Endodermal cell (in vitro differentiated cells): Measurements from ENCODE around the gene NCK1. TPM values are rescaled to one million over a fixed set of nuclear protein-coding genes. Genes with fewer than 3 reads are reported as not detected.
A peak's percentile ranks its signal among the peaks of the same experiment; 100 is the strongest.

Source experiments
- DNase-seq: peaks from one replicate; pipeline ENCODE4 v3.0.0-alpha.2; 2017
- H3K27ac ChIP-seq: 2 replicates; pipeline ENCODE4 v1.5.1; 2013; ENCODE audit warnings: mild to moderate bottlenecking, low read depth, low read length, moderate library complexity
- H3K27me3 ChIP-seq: 2 replicates; pipeline ENCODE4 v1.6.1; 2013; ENCODE audit warnings: mild to moderate bottlenecking, low read length, moderate library complexity; ENCODE audit not compliant: insufficient read depth, control insufficient read depth, poor library complexity, severe bottlenecking
- H3K36me3 ChIP-seq: 2 replicates; pipeline ENCODE4 v1.7.0; 2013; ENCODE audit warnings: mild to moderate bottlenecking, low read length, moderate library complexity; ENCODE audit not compliant: control insufficient read depth, insufficient read depth
- H3K4me1 ChIP-seq: one replicate; pipeline ENCODE4 v1.7.0; 2013; ENCODE audit warnings: low read length; ENCODE audit not compliant: control insufficient read depth, insufficient read depth
- H3K4me3 ChIP-seq: 2 replicates; pipeline ENCODE4 v1.5.1; 2013; ENCODE audit warnings: mild to moderate bottlenecking, low read length, moderate library complexity
- H3K9ac ChIP-seq: 2 replicates; pipeline ENCODE4 v1.6.1; 2013; ENCODE audit warnings: mild to moderate bottlenecking, low read length, moderate library complexity; ENCODE audit not compliant: poor library complexity, severe bottlenecking; ENCODE audit errors: extremely low read depth
- H3K9me3 ChIP-seq: 2 replicates; pipeline ENCODE4 v1.6.1; 2013; ENCODE audit warnings: mild to moderate bottlenecking, low read length, moderate library complexity; ENCODE audit not compliant: control insufficient read depth
- H3K27ac Mint-ChIP-seq: 2 replicates; pipeline ENCODE4 v1.8.0; 2020; ENCODE audit warnings: mixed read lengths
- H3K27me3 Mint-ChIP-seq: 2 replicates; pipeline ENCODE4 v1.8.0; 2021; ENCODE audit warnings: mild to moderate bottlenecking, mixed read lengths; ENCODE audit not compliant: insufficient read depth
- H3K36me3 Mint-ChIP-seq: 2 replicates; pipeline ENCODE4 v1.8.0; 2020; ENCODE audit warnings: low read depth, mixed read lengths
- H3K4me1 Mint-ChIP-seq: 2 replicates; pipeline ENCODE4 v1.8.0; 2020; ENCODE audit warnings: mixed read lengths
- H3K4me3 Mint-ChIP-seq: 2 replicates; pipeline ENCODE4 v1.8.0; 2020; ENCODE audit warnings: mild to moderate bottlenecking, moderate library complexity, mixed read lengths
- H3K9me3 Mint-ChIP-seq: 2 replicates; pipeline ENCODE4 v1.8.0; 2020; ENCODE audit warnings: mild to moderate bottlenecking, mixed read lengths
- WGBS, 2 experiments: methylation state at CpG; one replicate each; pipeline versions ENCODE4 v1.1.5 to v1.1.7; 2013; ENCODE audit warnings: missing lambda C conversion rate in 2 of 2, mixed read lengths in 1 of 2; ENCODE audit not compliant: insufficient coverage in 1 of 2, insufficient read length in 1 of 2; 5-methylcytosine and 5-hydroxymethylcytosine counted together
- total RNA-seq, 2 donors: library from RNA; stranded (reverse); fragmentation: NEBNext Ultra II Directional in 1 of 2; extraction: Animal tissue kit (Norgen Biotek cat#: 25700) in 1 of 2; gene quantifications; 2 replicates in 1 of 2; 3 replicates in 1 of 2; pipeline ENCODE4 v1.2.1, GENCODE V29; 2021
- TF ChIP-seq, protein P1 (sequence below): fragments of 200-600 bp; sonication (generic); conservative IDR thresholded peaks from 2 replicates; pipeline ENCODE4 v1.5.0; 2021; ENCODE audit warnings: antibody characterized with exemption, mild to moderate bottlenecking

The NCK1 gene
- total RNA-seq, 2 donors from 2014 or later, result 24.5 to 28.9 TPM

DNA sequence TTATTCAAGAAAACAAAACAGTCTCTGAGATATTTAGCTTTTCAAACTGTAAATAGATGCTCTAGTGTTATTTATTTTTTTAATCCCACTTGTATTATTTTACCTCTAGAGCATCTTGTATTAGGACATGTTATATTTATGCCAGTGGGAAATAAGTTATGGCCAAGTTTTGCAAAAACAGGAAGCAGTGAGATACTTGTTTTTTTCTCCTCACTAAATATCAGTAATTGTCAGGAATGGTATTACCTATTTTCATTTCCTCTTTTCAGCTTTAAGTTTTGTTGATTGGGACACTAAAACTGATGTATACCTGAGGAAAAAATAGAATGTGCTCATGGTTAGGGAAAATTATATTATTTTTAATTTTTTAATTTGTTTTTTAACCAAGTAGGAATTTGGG is 87.1 kb downstream of the NCK1 start:
- H3K27me3 ChIP-seq, result no peaks in the 10 kb centered on the region
- no peak overlapping the region for H3K27ac Mint-ChIP-seq
- H3K36me3 ChIP-seq, result peaks cover 15% of the 10 kb centered on the region
- peaks cover 4% of the 10 kb centered on the region for H3K4me1 ChIP-seq
- DNase-seq, result no peak
- peaks cover 11% of the 10 kb centered on the region for H3K36me3 Mint-ChIP-seq
- H3K27ac ChIP-seq, result no peak overlapping the region
- H3K4me3 Mint-ChIP-seq, result no peak overlapping the region
- H3K9ac ChIP-seq, result no peak overlapping the region
- H3K27me3 Mint-ChIP-seq, result no peaks in the 10 kb centered on the region
- TF ChIP-seq, protein P1, sequence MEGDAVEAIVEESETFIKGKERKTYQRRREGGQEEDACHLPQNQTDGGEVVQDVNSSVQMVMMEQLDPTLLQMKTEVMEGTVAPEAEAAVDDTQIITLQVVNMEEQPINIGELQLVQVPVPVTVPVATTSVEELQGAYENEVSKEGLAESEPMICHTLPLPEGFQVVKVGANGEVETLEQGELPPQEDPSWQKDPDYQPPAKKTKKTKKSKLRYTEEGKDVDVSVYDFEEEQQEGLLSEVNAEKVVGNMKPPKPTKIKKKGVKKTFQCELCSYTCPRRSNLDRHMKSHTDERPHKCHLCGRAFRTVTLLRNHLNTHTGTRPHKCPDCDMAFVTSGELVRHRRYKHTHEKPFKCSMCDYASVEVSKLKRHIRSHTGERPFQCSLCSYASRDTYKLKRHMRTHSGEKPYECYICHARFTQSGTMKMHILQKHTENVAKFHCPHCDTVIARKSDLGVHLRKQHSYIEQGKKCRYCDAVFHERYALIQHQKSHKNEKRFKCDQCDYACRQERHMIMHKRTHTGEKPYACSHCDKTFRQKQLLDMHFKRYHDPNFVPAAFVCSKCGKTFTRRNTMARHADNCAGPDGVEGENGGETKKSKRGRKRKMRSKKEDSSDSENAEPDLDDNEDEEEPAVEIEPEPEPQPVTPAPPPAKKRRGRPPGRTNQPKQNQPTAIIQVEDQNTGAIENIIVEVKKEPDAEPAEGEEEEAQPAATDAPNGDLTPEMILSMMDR, result no peak
- H3K4me3 ChIP-seq, result no peak overlapping the region
- H3K9me3 ChIP-seq, result peaks cover 8% of the 10 kb centered on the region
- H3K4me1 Mint-ChIP-seq, result peaks cover 24% of the 10 kb centered on the region
- no peaks in the 10 kb centered on the region for H3K9me3 Mint-ChIP-seq

- Histone ChIP-seq H3K9me3 (peaks cover 8% of the 10 kb centered on the region), H3K9ac (no peak overlapping the region), H3K4me3 (no peak overlapping the region), H3K27me3 (no peaks in the 10 kb centered on the region), H3K27ac (no peak overlapping the region), H3K4me1 (peaks cover 4% of the 10 kb centered on the region), H3K36me3 (peaks cover 15% of the 10 kb centered on the region)
- no peak overlapping the region for H3K27ac Mint-ChIP-seq
- 100% methylated on average over 1 of the region's 2 CpGs; no CpG with 5 or more reads in 1 of the 2 experiments for WGBS, 2 experiments
- H3K9me3 Mint-ChIP-seq, result no peaks in the 10 kb centered on the region
- H3K27me3 Mint-ChIP-seq, result no peaks in the 10 kb centered on the region
- H3K36me3 Mint-ChIP-seq, result peaks cover 11% of the 10 kb centered on the region
- TF ChIP-seq, protein P1, result peak; percentile 56
- H3K4me3 Mint-ChIP-seq, result no peak overlapping the region
- no peak for DNase-seq
- H3K4me1 Mint-ChIP-seq, result peaks cover 20% of the 10 kb centered on the region
These were observed 87.7 kb downstream of the NCK1 start for GRCh38 chr3:136949708-136950107.

- 100% methylated on average over 1 of the region's 1 CpG; no CpG with 5 or more reads in 1 of the 2 experiments for WGBS, 2 experiments
- Mint-ChIP-seq H3K27ac (no peak overlapping the region), H3K36me3 (peaks cover 8% of the 10 kb centered on the region), H3K27me3 (no peaks in the 10 kb centered on the region), H3K4me3 (no peak overlapping the region), H3K9me3 (no peaks in the 10 kb centered on the region), H3K4me1 (peaks cover 25% of the 10 kb centered on the region)
- H3K4me3 ChIP-seq, result no peak overlapping the region
- TF ChIP-seq, protein P1, result no peak
- no peak for DNase-seq
- peaks cover 12% of the 10 kb centered on the region for H3K36me3 ChIP-seq
- H3K4me1 ChIP-seq, result peaks cover 4% of the 10 kb centered on the region
- no peak overlapping the region for H3K27ac ChIP-seq
- H3K27me3 ChIP-seq, result no peaks in the 10 kb centered on the region
- H3K9ac ChIP-seq, result no peak overlapping the region
- H3K9me3 ChIP-seq, result peaks cover 6% of the 10 kb centered on the region
These were observed 88.6 kb downstream of the NCK1 start for GRCh38 chr3:136950623-136951022.
